Caco-2 (cell line): ENCODE data around the gene ALDH3B1. TPM values are rescaled to one million over a fixed set of nuclear protein-coding genes. Genes with fewer than 3 reads are reported as not detected.

Experiments used
- BruUV-seq: library from RNA; stranded (reverse); fragments of 400-500 nt; replicated peaks from 2 replicates; lab custom pipeline; 2021; lab: Mats Ljungman, UMichigan
- CTCF ChIA-PET: fragments of 300-600 bp; sonication (Branson Sonifier 250); formaldehyde crosslinking; loops from one replicate; lab custom pipeline; 2022; ENCODE audit warnings: antibody characterized with exemption; lab: Charles Lee
- POLR2A ChIA-PET: fragments of 300-600 bp; sonication (Branson Sonifier 250); formaldehyde crosslinking; loops from one replicate; lab custom pipeline; 2022; ENCODE audit warnings: antibody characterized with exemption; lab: Charles Lee
- DNase-seq, 2 experiments: peaks; one replicate each; pipeline versions ENCODE4 v3.0.0 to v3.0.0-alpha.2; 2020 to 2022
- H3K27me3 ChIP-seq: replicated peaks from 2 replicates; pipeline ENCODE4 v1.6.0; 2011; ENCODE audit warnings: low read length; ENCODE audit not compliant: control insufficient read depth, insufficient read depth
- H3K36me3 ChIP-seq: 2 replicates; pipeline ENCODE4 v1.5.1; 2011; ENCODE audit warnings: low read length; ENCODE audit not compliant: control insufficient read depth, insufficient read depth
- H3K4me1 ChIP-seq: fragments of 250-450 bp; sonication (Bioruptor Pico); 2 replicates; pipeline ENCODE4 v1.5.1; 2020; ENCODE audit warnings: mild to moderate bottlenecking
- H3K4me3 ChIP-seq: 2 replicates; pipeline ENCODE4 v1.5.1; 2011; ENCODE audit warnings: low read depth, mild to moderate bottlenecking, control low read depth, low read length
- H3K9me3 ChIP-seq: fragments of 250-450 bp; sonication (Bioruptor Pico); 2 replicates; pipeline ENCODE4 v1.5.1; 2020; ENCODE audit warnings: mild to moderate bottlenecking, moderate library complexity
- H3K27ac Mint-ChIP-seq: one replicate; pipeline ENCODE4 v1.8.0; 2022; ENCODE audit warnings: mixed read lengths; ENCODE audit not compliant: unreplicated experiment
- H3K27me3 Mint-ChIP-seq: one replicate; pipeline ENCODE4 v1.8.0; 2022; ENCODE audit warnings: mixed read lengths; ENCODE audit not compliant: insufficient read depth, unreplicated experiment
- H3K36me3 Mint-ChIP-seq: one replicate; pipeline ENCODE4 v1.8.0; 2022; ENCODE audit warnings: mild to moderate bottlenecking, mixed read lengths; ENCODE audit not compliant: insufficient read depth, unreplicated experiment
- H3K4me1 Mint-ChIP-seq: one replicate; pipeline ENCODE4 v1.8.0; 2022; ENCODE audit warnings: low read depth, mixed read lengths; ENCODE audit not compliant: unreplicated experiment
- H3K4me3 Mint-ChIP-seq: one replicate; pipeline ENCODE4 v1.8.0; 2022; ENCODE audit warnings: mild to moderate bottlenecking, moderate library complexity, mixed read lengths; ENCODE audit not compliant: unreplicated experiment
- H3K9me3 Mint-ChIP-seq: one replicate; pipeline ENCODE4 v1.8.0; 2022; ENCODE audit warnings: mixed read lengths; ENCODE audit not compliant: unreplicated experiment
- CTCF ChIP-seq, 2 experiments: fragments of 200-600 bp in 1 of 2; IDR thresholded peaks; 1 replicate in 1 of 2; 2 replicates in 1 of 2; pipeline versions ENCODE4 v1.5.1 to v1.8.0; 2011 to 2022; ENCODE audit warnings: antibody characterized with exemption in 1 of 2, control low read depth in 1 of 2, inconsistent platforms in 1 of 2, low read depth in 1 of 2, low read length in 1 of 2, mild to moderate bottlenecking in 1 of 2, moderate library complexity in 1 of 2; ENCODE audit not compliant: insufficient read depth in 1 of 2, severe bottlenecking in 1 of 2, unreplicated experiment in 1 of 2
- intact Hi-C: fragments of 100-400 bp; cut with micrococcal nuclease; formaldehyde crosslinking; loops from one replicate; pipeline ENCODE4 v1.10.0; 2022; ENCODE audit not compliant: unreplicated experiment
- total RNA-seq: library from RNA; stranded (reverse); gene quantifications from 2 replicates; pipeline ENCODE4 v1.2.3, GENCODE V29; 2022

The ALDH3B1 gene
- total RNA-seq, 1 experiment from 2014 or later: 8.2 TPM

GRCh38 chr11:68007498-68008380 lies 2.4 kb upstream of the ALDH3B1 start:
- POLR2A ChIA-PET: no interaction called here
- H3K36me3 Mint-ChIP-seq: peaks cover 7% of the 10 kb centered on the region
- TF ChIP-seq CTCF (IDR thresholded peaks at IDR 0.05; ENCODE audit: insufficient read depth in 1 of 2, low read depth in 1 of 2, low read length in 1 of 2, severe bottlenecking in 1 of 2, unreplicated experiment in 1 of 2): no peak

GRCh38 chr11:68008381-68009337 lies 1.5 kb upstream of the ALDH3B1 start:
- peaks cover 30% of the 10 kb centered on the region for H3K4me1 Mint-ChIP-seq
- H3K27me3 Mint-ChIP-seq: no peaks in the 10 kb centered on the region
- intact Hi-C loops: loop anchor here (1.0 kb wide), 1 partner anchor 198 kb away; no protein-coding TSS in a partner anchor
- ChIA-PET POLR2A (no interaction called here), CTCF (interaction anchor here (0.6 to 2.0 kb wide), 5 partner anchors 13 to 201 kb away, joined by 3 to 9 read pairs (median 5); partner anchors contain the start of gene NDUFS8)
- Histone ChIP-seq H3K9me3 (no peaks in the 10 kb centered on the region), H3K36me3 (no peaks in the 10 kb centered on the region), H3K4me1 (peaks cover 54% of the 10 kb centered on the region), H3K27me3 (no peaks in the 10 kb centered on the region), H3K4me3 (no peak overlapping the region)
- peaks cover 7% of the 10 kb centered on the region for H3K36me3 Mint-ChIP-seq
- H3K4me3 Mint-ChIP-seq: peak overlapping the region; percentile 79
- TF ChIP-seq CTCF (IDR thresholded peaks at IDR 0.05; ENCODE audit: insufficient read depth in 1 of 2, low read depth in 1 of 2, low read length in 1 of 2, severe bottlenecking in 1 of 2, unreplicated experiment in 1 of 2): no peak
- peak overlapping the region; percentile 87 for H3K27ac Mint-ChIP-seq
- no TSS peak for BruUV-seq
- DNase-seq: no peak
- no peaks in the 10 kb centered on the region for H3K9me3 Mint-ChIP-seq

More at GRCh38 chr11:68007498-68008380, 2.4 kb upstream of the ALDH3B1 start:
- Histone ChIP-seq H3K4me1 (peaks cover 45% of the 10 kb centered on the region), H3K4me3 (no peak overlapping the region), H3K36me3 (no peaks in the 10 kb centered on the region), H3K9me3 (no peaks in the 10 kb centered on the region), H3K27me3 (no peaks in the 10 kb centered on the region)
- no peak overlapping the region for H3K27ac Mint-ChIP-seq
- BruUV-seq: no TSS peak
- H3K4me1 Mint-ChIP-seq: peaks cover 27% of the 10 kb centered on the region
- intact Hi-C loops: no loop called here
- DNase-seq: peak in 1 of 2 experiments; percentile 36
- H3K9me3 Mint-ChIP-seq: no peaks in the 10 kb centered on the region
- CTCF ChIA-PET: no interaction called here
- no peaks in the 10 kb centered on the region for H3K27me3 Mint-ChIP-seq
- no peak overlapping the region for H3K4me3 Mint-ChIP-seq
